ENCODE data around the gene SEC16A. TPM values are rescaled to one million over a fixed set of nuclear protein-coding genes. Genes with fewer than 3 reads are reported as not detected.

The SEC16A gene
- total RNA-seq, 2 experiments from 2014 or later = 23.7 to 60.1 TPM

DNA sequence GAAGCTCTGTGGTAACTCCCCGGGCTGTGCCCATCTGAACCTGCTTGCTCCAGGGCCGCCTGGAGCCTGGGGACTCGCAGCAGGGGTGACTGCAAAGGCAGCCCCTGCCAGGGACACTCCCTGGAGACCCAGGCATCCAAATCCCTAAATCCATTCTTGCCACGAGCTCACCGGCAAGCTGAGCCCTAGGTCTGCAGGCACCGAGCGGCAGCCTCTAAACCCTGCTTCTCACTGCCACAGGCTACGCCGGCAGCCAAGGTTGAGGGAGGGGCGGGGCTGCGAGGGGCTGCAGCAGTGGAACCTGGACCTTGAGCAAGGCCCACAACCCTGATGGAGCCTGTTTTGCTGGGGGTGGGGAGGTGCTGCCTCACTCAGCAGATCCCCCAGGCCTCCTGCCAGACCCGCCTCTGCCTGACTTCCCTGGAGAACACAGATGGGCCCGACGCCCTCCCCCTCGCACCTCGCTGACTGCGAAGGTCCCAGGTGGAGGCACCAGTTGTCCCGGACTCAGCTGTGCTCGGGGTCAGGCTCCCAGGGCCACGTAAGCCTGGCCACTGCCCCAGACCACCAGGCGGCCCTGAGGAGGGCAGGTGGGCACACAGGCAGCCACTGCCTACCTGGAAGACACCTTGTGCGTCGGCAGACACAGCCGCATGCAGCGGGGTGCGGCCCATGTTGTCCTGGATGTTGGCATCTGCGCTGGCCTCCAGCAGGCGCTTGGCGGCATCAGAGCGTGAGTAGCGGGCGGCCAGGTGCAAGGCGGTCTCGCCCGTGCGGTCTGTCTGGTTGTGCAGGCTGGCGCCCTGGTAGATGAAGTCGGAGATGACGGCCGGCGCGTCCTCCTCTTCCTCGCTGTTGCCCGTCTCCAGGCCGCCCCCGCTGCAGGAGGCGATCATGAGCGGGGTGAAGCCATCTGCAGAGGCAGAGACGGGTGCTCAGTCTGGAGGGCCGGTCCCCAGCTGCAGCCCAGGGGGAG lies 17.4 kb upstream of the SEC16A start:
- Histone ChIP-seq H3K27ac (ENCODE audit: low read depth, low read length, poor library complexity, severe bottlenecking) (no peak overlapping the region), H4K20me1 (ENCODE audit: insufficient read depth, low read length) (no peaks in the 10 kb centered on the region), H3K9me3 (ENCODE audit: low read length) (no peaks in the 10 kb centered on the region), H2AFZ (ENCODE audit: low read length) (no peak overlapping the region), H3K4me1 (ENCODE audit: insufficient read depth, low read length, poor library complexity, severe bottlenecking) (no peaks in the 10 kb centered on the region), H3K79me2 (ENCODE audit: insufficient read depth, low read depth, low read length) (no peaks in the 10 kb centered on the region), H3K4me3 (ENCODE audit: low read depth, low read length, poor library complexity, severe bottlenecking) (no peak overlapping the region), H3K36me3 (ENCODE audit: insufficient read depth, low read length) (peaks cover 52% of the 10 kb centered on the region), H3K9me2 (ENCODE audit: insufficient read depth, low read length) (no peaks in the 10 kb centered on the region), H3K4me2 (ENCODE audit: low read length) (no peak overlapping the region)
- ChIA-PET CTCF (ENCODE audit: unreplicated experiment) (no interaction called here), POLR2A (no interaction called here)
- TF ChIP-seq, protein P1, sequence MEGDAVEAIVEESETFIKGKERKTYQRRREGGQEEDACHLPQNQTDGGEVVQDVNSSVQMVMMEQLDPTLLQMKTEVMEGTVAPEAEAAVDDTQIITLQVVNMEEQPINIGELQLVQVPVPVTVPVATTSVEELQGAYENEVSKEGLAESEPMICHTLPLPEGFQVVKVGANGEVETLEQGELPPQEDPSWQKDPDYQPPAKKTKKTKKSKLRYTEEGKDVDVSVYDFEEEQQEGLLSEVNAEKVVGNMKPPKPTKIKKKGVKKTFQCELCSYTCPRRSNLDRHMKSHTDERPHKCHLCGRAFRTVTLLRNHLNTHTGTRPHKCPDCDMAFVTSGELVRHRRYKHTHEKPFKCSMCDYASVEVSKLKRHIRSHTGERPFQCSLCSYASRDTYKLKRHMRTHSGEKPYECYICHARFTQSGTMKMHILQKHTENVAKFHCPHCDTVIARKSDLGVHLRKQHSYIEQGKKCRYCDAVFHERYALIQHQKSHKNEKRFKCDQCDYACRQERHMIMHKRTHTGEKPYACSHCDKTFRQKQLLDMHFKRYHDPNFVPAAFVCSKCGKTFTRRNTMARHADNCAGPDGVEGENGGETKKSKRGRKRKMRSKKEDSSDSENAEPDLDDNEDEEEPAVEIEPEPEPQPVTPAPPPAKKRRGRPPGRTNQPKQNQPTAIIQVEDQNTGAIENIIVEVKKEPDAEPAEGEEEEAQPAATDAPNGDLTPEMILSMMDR (conservative IDR thresholded peaks at IDR 0.05; ENCODE audit: low read length) = no peak
- TF ChIP-seq EZH2phosphoT487 (IDR thresholded peaks at IDR 0.05; ENCODE audit: borderline replicate concordance, low read depth, low read length) = no peak
- intact Hi-C loops (cut with micrococcal nuclease; ENCODE audit: unreplicated experiment) = no loop called here
- no peak for DNase-seq (ENCODE audit: low spot score)
- BruUV-seq (replicated peaks) = no TSS peak

DNA sequence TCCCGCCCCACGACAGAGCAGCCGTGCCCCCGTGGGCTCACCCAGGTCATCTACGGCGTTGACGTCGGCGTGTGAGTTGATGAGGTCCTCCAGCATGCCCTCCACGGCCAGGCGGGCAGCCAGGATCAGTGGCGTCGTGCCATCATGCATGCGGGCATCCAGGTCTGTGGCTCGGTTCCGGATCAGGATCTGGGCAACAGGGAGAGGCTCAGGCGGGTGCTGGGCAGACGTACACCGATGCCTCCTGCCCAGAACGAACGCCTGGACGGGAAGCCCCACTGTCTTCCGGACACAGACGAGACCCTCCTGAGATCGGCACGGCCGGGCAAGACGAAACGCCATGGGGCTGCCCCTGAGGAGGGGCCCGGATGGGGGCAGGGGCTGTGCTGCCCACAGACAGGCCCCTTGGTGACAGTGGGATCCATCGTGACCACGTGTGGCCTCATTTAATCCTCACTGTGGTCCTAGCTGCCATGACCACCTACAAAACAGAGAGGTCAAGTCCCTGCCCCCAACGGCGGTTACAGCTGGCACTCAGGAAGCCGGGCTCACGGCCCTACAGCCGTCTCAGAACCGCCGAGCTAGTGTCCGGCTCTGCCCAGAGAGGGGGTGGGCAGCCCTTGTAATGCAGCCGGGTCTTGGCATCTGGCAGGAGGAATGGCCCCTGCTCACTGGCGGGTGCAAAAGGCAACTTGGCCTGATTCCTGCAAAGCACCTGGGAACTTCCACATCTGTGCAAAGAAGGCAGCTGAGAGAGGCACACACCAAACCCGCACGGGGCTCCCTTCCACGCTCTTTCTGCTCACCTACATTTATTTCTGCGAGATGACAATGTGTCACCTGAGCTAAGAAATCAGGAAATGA lies 16.5 kb upstream of the SEC16A start:
- no peaks in the 10 kb centered on the region for H3K79me2 ChIP-seq (ENCODE audit: insufficient read depth, low read depth, low read length)
- no peak overlapping the region for H3K27ac ChIP-seq (ENCODE audit: low read depth, low read length, poor library complexity, severe bottlenecking)
- H3K4me1 ChIP-seq (ENCODE audit: insufficient read depth, low read length, poor library complexity, severe bottlenecking) = no peaks in the 10 kb centered on the region
- H3K4me2 ChIP-seq (ENCODE audit: low read length) = no peak overlapping the region
- no peak overlapping the region for H2AFZ ChIP-seq (ENCODE audit: low read length)
- no peaks in the 10 kb centered on the region for H3K9me3 ChIP-seq (ENCODE audit: low read length)
- TF ChIP-seq, protein P1 (conservative IDR thresholded peaks at IDR 0.05; ENCODE audit: low read length) = no peak
- no peak for TF ChIP-seq EZH2phosphoT487 (IDR thresholded peaks at IDR 0.05; ENCODE audit: borderline replicate concordance, low read depth, low read length)
- H3K36me3 ChIP-seq (ENCODE audit: insufficient read depth, low read length) = peaks cover 43% of the 10 kb centered on the region
- POLR2A ChIA-PET = no interaction called here
- BruUV-seq (replicated peaks) = no TSS peak
- no peak overlapping the region for H3K4me3 ChIP-seq (ENCODE audit: low read depth, low read length, poor library complexity, severe bottlenecking)
- CTCF ChIA-PET (ENCODE audit: unreplicated experiment) = no interaction called here
- intact Hi-C loops (cut with micrococcal nuclease; ENCODE audit: unreplicated experiment) = no loop called here
- H4K20me1 ChIP-seq (ENCODE audit: insufficient read depth, low read length) = no peaks in the 10 kb centered on the region
- no peak for DNase-seq (ENCODE audit: low spot score)
- H3K9me2 ChIP-seq (ENCODE audit: insufficient read depth, low read length) = no peaks in the 10 kb centered on the region

All from OCI-LY7 (cell line).